Smooth muscle cell of trachea (primary cell): Measurements from ENCODE around the gene ZDHHC13. TPM values are rescaled to one million over a fixed set of nuclear protein-coding genes. Genes with fewer than 3 reads are reported as not detected.

Experiments used
- total RNA-seq: library from RNA; depleted of rRNA; stranded (reverse); fragments of >200 nt; gene quantifications from 2 replicates; pipeline ENCODE4 v1.2.1, GENCODE V29; 2014

The ZDHHC13 gene, protein sequence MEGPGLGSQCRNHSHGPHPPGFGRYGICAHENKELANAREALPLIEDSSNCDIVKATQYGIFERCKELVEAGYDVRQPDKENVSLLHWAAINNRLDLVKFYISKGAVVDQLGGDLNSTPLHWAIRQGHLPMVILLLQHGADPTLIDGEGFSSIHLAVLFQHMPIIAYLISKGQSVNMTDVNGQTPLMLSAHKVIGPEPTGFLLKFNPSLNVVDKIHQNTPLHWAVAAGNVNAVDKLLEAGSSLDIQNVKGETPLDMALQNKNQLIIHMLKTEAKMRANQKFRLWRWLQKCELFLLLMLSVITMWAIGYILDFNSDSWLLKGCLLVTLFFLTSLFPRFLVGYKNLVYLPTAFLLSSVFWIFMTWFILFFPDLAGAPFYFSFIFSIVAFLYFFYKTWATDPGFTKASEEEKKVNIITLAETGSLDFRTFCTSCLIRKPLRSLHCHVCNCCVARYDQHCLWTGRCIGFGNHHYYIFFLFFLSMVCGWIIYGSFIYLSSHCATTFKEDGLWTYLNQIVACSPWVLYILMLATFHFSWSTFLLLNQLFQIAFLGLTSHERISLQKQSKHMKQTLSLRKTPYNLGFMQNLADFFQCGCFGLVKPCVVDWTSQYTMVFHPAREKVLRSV
- total RNA-seq = 10.4 and 14.3 TPM in 2 replicates

DNA sequence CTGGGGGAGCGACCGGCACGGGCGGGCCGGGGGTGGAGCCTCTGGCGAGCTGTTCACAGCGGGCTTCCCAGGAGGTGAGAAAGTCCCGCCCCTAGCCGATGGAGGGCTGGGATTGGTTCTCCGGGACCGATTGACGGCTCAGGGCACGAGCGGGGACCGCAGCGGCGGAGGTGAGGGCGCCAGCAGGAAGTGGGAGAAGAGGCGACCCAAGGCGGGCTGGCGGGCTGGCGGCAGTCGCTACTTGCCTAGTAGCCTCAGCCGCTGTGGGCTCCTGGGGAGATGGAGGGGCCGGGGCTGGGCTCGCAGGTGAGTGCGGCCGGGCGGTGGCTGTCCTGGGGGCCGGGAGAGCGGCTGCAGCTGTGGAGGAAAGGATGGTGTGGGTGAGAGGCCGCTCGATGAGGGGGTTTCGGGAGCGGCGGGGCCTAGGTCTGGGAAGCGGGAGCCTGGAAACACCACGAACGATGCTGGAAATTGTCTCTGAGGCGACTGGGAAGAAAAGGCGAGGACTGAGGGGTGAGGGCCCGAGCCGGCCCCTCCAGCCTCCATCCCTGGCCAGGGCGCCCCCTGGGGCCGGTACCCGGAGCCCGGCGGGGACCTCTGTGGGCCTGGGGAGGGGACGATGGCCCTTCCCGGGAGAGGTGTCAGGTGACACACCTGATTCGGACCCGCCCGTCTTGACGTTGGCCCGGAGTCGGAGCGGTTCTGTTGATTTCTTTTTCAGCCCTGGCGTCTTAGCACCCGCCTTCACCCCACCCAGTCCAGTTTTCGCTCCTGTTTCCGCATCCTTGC, at the start of gene ZDHHC13:
Gene ZDHHC13 (plus strand): TSS at position 198 of the 789 bp plus-strand sequence. CDS start 82 bp downstream, at position 280.

DNA sequence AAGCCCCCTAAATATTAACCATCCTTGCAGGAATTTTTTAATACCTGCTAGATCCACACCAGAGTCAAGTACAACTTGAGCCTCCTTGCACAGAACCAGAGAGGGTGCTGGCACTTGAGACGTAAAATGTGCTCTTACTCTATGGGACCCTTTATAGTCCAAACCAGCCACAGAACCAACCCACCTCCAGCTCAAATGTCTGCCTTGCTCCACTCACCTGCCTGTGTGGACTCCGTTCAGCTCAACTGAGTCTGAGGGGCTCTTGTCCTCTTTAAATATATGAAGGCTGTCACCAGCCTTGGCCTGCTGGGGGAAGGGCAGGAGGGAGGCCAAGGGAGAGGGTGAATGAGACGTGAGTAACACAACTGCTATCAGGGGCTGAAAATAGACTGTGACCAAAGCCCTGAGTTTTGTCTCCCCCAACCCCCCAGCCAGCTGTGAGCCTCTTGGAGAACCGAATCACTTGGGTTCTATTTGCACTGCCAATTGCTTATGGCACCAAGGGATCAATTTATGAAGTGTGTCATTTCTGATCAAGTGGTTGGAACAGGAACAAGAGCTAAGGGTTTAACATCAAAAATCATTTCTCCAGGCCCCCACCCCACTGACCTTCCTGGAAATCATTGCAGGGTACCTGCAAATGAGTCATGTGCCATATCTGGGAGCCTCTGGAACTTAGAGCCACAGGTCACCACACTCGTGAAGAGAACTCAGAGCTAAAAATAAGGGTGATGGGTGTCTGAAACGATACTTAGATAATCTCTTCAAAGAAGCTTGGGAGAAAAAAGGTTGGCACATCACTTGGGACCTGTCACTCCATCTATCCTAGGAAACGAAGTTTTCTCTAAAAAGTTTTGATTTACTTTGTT, 85.0 kb downstream of the ZDHHC13 start, which contains the start of gene CSRP3:
Gene CSRP3 (minus strand): TSS at position 247 of the 869 bp plus-strand sequence. CDS start 9,535 bp downstream, outside the sequence.

Other genes starting within 250 kb of the ZDHHC13 start
- gene MRGPRX1, start 177.8 kb upstream of the ZDHHC13 start, total RNA-seq = not detected in 2 replicates
- gene MRGPRX2, start 56.5 kb upstream of the ZDHHC13 start, total RNA-seq = under 0.01 TPM in 1 of 2 replicates, not detected in the other
- gene CSRP3, start 84.8 kb downstream of the ZDHHC13 start, total RNA-seq = 0.58 TPM in 1 of 2 replicates, not detected in the other
- gene E2F8, start 123.8 kb downstream of the ZDHHC13 start, total RNA-seq = under 0.01 and 1.0 TPM in 2 replicates